ENCODE data around the gene BRME1.

- TF ChIP-seq POLR2A (IDR thresholded peaks at IDR 0.05) = no peak
- no peak for TF ChIP-seq CTCF (IDR thresholded peaks at IDR 0.05)
- no peak for TF ChIP-seq EP300 (IDR thresholded peaks at IDR 0.05)
- no peak for TF ChIP-seq POLR2AphosphoS5 (IDR thresholded peaks at IDR 0.05)
Measured at GRCh38 chr19:13951799-13952153, 45.9 kb upstream of the BRME1 start.

Measured in upper lobe of left lung (tissue), 4 donors.